Measurements from ENCODE around the gene PLPP2. TPM values are rescaled to one million over a fixed set of nuclear protein-coding genes. Genes with fewer than 3 reads are reported as not detected.

The PLPP2 gene
- total and polyA plus RNA-seq, 11 donors: 0.09 to 4.1 (median 0.99) TPM

- intact Hi-C loops (cut with DNase I): loop anchor here in 1 of 10 donors (10.0 kb wide), 1 partner anchor 191 kb away; no protein-coding TSS in a partner anchor
- TF ChIP-seq CTCF (IDR thresholded peaks at IDR 0.05) (no peak), POLR2A (IDR thresholded peaks at IDR 0.05) (no peak)
- no peak for ATAC-seq
- peak in 1 of 5 donors; percentile 51 for DNase-seq
- no peak overlapping the region for H3K27ac ChIP-seq
- peaks cover 0 to 36% (median 26%) of the 10 kb centered on the region in 12 donors for H3K4me1 ChIP-seq
- 67 to 91% (median 77%) methylated on average over 11 to 14 of the region's 14 CpGs for WGBS, 4 donors
- peaks cover 23 to 55% (median 43%) of the 10 kb centered on the region in 9 donors for H3K27me3 ChIP-seq
- H3K9me3 ChIP-seq: no peaks in the 10 kb centered on the region
- no peak overlapping the region for H3K4me3 ChIP-seq
- H3K36me3 ChIP-seq: no peaks in the 10 kb centered on the region
These were observed 2.4 kb upstream of the PLPP2 start for GRCh38 chr19:293436-294110.

GRCh38 chr19:292951-293350 lies 1.7 kb upstream of the PLPP2 start:
- H3K4me1 ChIP-seq: peaks cover 0 to 36% (median 26%) of the 10 kb centered on the region in 12 donors
- DNase-seq: peak in 1 of 5 donors; percentile 29
- 70 to 90% (median 86%) methylated on average over 4 of the region's 4 CpGs for WGBS, 4 donors
- H3K4me3 ChIP-seq: no peak overlapping the region
- intact Hi-C loops (cut with DNase I): loop anchor here in 1 of 10 donors (10.0 kb wide), 1 partner anchor 192 kb away; no protein-coding TSS in a partner anchor
- peaks cover 23 to 55% (median 43%) of the 10 kb centered on the region in 9 donors for H3K27me3 ChIP-seq
- no peaks in the 10 kb centered on the region for H3K36me3 ChIP-seq
- ATAC-seq: no peak
- no peak overlapping the region for H3K27ac ChIP-seq
- no peaks in the 10 kb centered on the region for H3K9me3 ChIP-seq
- no peak for TF ChIP-seq CTCF (IDR thresholded peaks at IDR 0.05)
- TF ChIP-seq POLR2A (IDR thresholded peaks at IDR 0.05): no peak

- Histone ChIP-seq H3K36me3 (no peaks in the 10 kb centered on the region), H3K4me3 (no peak overlapping the region), H3K27ac (no peak overlapping the region), H3K9me3 (no peaks in the 10 kb centered on the region), H3K4me1 (peaks cover 0 to 36% (median 26%) of the 10 kb centered on the region in 12 donors), H3K27me3 (peaks cover 23 to 55% (median 43%) of the 10 kb centered on the region in 9 donors)
- no peak for TF ChIP-seq POLR2A (IDR thresholded peaks at IDR 0.05)
- no peak for TF ChIP-seq CTCF (IDR thresholded peaks at IDR 0.05)
- WGBS, 4 donors: 76 to 82% (median 79%) methylated on average over 12 to 15 of the region's 15 CpGs
- ATAC-seq (no peak), DNase-seq (peak in 1 of 5 donors; percentile 27)
- intact Hi-C loops (cut with DNase I): loop anchor here in 1 of 10 donors (10.0 kb wide), 1 partner anchor 192 kb away; no protein-coding TSS in a partner anchor
These were observed 1.2 kb upstream of the PLPP2 start for GRCh38 chr19:292281-292884.

All from heart left ventricle (tissue), 16 donors.